Esophagus squamous epithelium (tissue), 4 donors: ENCODE results near the gene NDC1.
"Not testable (repeated sequence)": the region's sequence is repeated elsewhere in the genome, so short reads cannot be mapped to it uniquely, and the experiment has no call there.

Experiments used
- CTCF ChIP-seq, 6 experiments: fragments of 450-650 bp in 4 of 6; fragments of 200-600 bp in 2 of 6; sonication (generic) in 2 of 6; IDR thresholded peaks; one replicate each; pipeline ENCODE4 v1.5.1; 2016 to 2019; ENCODE audit warnings: antibody characterized with exemption in 6 of 6, mild to moderate bottlenecking in 4 of 6, moderate library complexity in 4 of 6
- POLR2A ChIP-seq, 4 donors: fragments of 450-650 bp; IDR thresholded peaks; one replicate each; pipeline ENCODE4 v1.6.1; 2017; ENCODE audit warnings: antibody characterized with exemption in 4 of 4, mild to moderate bottlenecking in 4 of 4, moderate library complexity in 3 of 4

GRCh38 chr1:53875150-53875549 lies 37.1 kb upstream of the NDC1 start:
- TF ChIP-seq POLR2A, CTCF (IDR thresholded peaks at IDR 0.05): not testable (repeated sequence)
